Gastroesophageal sphincter (tissue), 4 donors: ENCODE measurements around the gene VPREB3. TPM values are rescaled to one million over a fixed set of nuclear protein-coding genes. Genes with fewer than 3 reads are reported as not detected.
A peak's percentile ranks its signal among the peaks of the same experiment; 100 is the strongest.

Experiments
- ATAC-seq: fragments of 150-250 bp; one replicate; pipeline ENCODE4 v1.9.1; 2016; ENCODE audit warnings: mild to moderate bottlenecking, moderate library complexity
- H3K27ac ChIP-seq, 4 donors: fragments of 200-600 bp; sonication (generic) in 3 of 4; 1 replicate in 3 of 4; 2 replicates in 1 of 4; pipeline ENCODE4 v1.5.1; 2016 to 2019
- H3K27me3 ChIP-seq: fragments of 200-600 bp; sonication (generic); one replicate; pipeline ENCODE4 v1.5.1; 2019
- H3K36me3 ChIP-seq, 2 donors: fragments of 200-600 bp; sonication (generic); one replicate each; pipeline ENCODE4 v1.5.1; 2019; ENCODE audit warnings: control low read depth in 1 of 2
- H3K4me1 ChIP-seq, 3 donors: fragments of 200-600 bp; sonication (generic); 1 replicate in 2 of 3; 2 replicates in 1 of 3; pipeline ENCODE4 v1.5.1; 2016 to 2019; ENCODE audit warnings: control low read depth in 2 of 3
- H3K4me3 ChIP-seq, 2 donors: fragments of 200-600 bp; sonication (generic); one replicate each; pipeline ENCODE4 v1.5.1; 2019; ENCODE audit warnings: mild to moderate bottlenecking in 1 of 2, moderate library complexity in 1 of 2
- H3K9me3 ChIP-seq, 3 donors: fragments of 200-600 bp; sonication (generic); one replicate each; pipeline ENCODE4 v1.5.1; 2017 to 2019; ENCODE audit warnings: control low read depth in 2 of 3
- EP300 ChIP-seq: sonication (generic); formaldehyde crosslinking; IDR thresholded peaks from one replicate; pipeline ENCODE4 v1.6.1; 2017; ENCODE audit warnings: antibody characterized with exemption, mild to moderate bottlenecking
- POLR2A ChIP-seq, 2 donors: fragments of 450-650 bp; IDR thresholded peaks; one replicate each; pipeline ENCODE4 v1.6.1; 2017; ENCODE audit warnings: antibody characterized with exemption in 2 of 2, mild to moderate bottlenecking in 2 of 2, moderate library complexity in 1 of 2
- POLR2AphosphoS5 ChIP-seq: sonication (generic); formaldehyde crosslinking; IDR thresholded peaks from one replicate; pipeline ENCODE4 v1.6.1; 2017; ENCODE audit warnings: antibody characterized with exemption
- WGBS, 2 donors: methylation state at CpG; one replicate each; pipeline ENCODE4 v1.1.5; 2018; ENCODE audit warnings: low coverage in 1 of 2; 5-methylcytosine and 5-hydroxymethylcytosine counted together
- total RNA-seq, 4 donors: library from RNA; depleted of rRNA; stranded (reverse); fragments of >200 nt; gene quantifications; one replicate each; pipeline ENCODE4 v1.1.0, GENCODE V29; 2016
- TF ChIP-seq, protein P1 (sequence below), 4 experiments: fragments of 200-600 bp in 2 of 4; fragments of 450-650 bp in 2 of 4; sonication (generic) in 1 of 4; IDR thresholded peaks; one replicate each; pipeline ENCODE4 v1.5.1; 2017 to 2019; ENCODE audit warnings: antibody characterized with exemption in 4 of 4, mild to moderate bottlenecking in 2 of 4, moderate library complexity in 2 of 4

VPREB3 gene
- total RNA-seq, 4 donors from 2014 or later = 1.9 TPM; not detected in 3

DNA sequence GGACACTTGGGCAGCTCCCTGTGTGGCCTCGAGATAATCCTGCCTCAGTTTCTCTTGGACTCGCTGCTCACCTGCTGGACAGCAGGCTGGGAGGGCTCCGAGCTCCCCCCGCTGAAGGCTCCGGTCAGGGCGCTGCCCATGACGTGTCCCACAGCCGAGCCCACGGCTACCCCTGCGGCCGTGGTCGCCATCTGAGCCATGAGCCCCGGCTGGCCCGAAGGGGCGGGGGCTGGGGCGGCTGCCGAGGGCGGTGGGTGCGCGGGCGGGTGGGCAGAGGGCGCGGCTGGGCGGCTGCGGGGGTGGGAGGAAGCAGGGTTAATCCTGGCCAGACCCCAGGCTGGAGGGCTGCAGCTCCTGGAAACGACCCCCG, 13.1 kb upstream of the VPREB3 start:
- WGBS, 2 donors = no CpG with 5 or more reads among the region's 27 CpGs
- H3K4me1 ChIP-seq = peaks cover 0 to 98% (median 8%) of the 10 kb centered on the region in 3 donors
- H3K36me3 ChIP-seq = peaks cover 0 to 3% of the 10 kb centered on the region in 2 donors
- H3K27ac ChIP-seq = peak overlapping the region; percentile 43 to 91 (median 90)
- no peaks in the 10 kb centered on the region for H3K27me3 ChIP-seq
- peak overlapping the region; percentile 58 to 82 for H3K4me3 ChIP-seq
- TF ChIP-seq, protein P1, sequence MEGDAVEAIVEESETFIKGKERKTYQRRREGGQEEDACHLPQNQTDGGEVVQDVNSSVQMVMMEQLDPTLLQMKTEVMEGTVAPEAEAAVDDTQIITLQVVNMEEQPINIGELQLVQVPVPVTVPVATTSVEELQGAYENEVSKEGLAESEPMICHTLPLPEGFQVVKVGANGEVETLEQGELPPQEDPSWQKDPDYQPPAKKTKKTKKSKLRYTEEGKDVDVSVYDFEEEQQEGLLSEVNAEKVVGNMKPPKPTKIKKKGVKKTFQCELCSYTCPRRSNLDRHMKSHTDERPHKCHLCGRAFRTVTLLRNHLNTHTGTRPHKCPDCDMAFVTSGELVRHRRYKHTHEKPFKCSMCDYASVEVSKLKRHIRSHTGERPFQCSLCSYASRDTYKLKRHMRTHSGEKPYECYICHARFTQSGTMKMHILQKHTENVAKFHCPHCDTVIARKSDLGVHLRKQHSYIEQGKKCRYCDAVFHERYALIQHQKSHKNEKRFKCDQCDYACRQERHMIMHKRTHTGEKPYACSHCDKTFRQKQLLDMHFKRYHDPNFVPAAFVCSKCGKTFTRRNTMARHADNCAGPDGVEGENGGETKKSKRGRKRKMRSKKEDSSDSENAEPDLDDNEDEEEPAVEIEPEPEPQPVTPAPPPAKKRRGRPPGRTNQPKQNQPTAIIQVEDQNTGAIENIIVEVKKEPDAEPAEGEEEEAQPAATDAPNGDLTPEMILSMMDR (IDR thresholded peaks at IDR 0.05) = no peak
- TF ChIP-seq EP300 (no peak), POLR2A (IDR thresholded peaks at IDR 0.05) (no peak), POLR2AphosphoS5 (no peak)
- H3K9me3 ChIP-seq = no peaks in the 10 kb centered on the region
- no peak for ATAC-seq

DNA sequence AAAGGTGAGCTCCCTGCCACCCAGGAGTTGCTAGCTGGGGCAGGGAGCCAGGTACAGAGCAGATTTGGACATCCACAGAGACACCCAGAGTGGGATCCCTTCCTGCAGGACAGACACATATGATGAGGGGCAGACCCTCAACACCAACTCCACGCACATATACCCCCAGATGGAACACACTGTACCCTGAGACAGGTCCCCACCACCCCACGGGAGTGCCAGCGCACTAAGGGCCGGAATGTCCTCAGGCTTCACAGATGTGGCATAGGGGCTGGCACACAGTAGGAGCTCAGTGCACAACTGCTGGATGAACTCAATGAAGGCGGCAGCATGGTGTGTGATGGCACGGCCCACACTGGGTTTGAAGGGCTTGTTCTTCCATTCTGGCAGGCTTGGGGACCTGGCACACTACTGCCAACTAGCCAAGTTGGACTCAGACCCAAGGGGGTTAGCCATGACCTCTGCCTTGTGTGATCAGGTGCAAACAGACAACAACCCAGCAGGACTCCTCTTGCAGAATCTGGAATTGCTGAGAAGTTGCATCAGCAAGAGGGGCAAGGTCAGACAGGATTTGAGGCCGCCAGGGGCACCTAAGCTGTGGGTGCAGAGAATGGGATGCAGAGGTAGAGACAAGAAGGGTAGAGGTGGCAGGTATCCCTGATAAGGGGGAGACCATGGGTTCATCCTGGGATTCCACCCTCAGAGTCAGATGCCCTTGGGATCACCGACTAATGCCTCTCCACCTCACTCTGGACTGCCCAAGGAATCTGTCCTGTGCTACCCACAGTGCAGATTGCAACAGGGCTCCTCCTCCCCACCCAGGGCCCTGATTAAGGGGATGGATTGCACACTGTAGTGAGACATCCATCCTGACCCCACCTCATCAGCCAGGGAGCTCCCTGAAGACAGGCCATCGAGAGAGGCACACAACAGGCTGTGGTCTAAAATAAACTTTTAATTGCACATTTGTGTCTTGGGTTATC, 11.0 kb upstream of the VPREB3 start:
- Histone ChIP-seq H3K9me3 (no peaks in the 10 kb centered on the region), H3K4me1 (peaks cover 0 to 77% (median 6%) of the 10 kb centered on the region in 3 donors), H3K4me3 (no peak overlapping the region), H3K36me3 (peaks cover 0 to 3% of the 10 kb centered on the region in 2 donors), H3K27ac (peak overlapping the region in 1 of 4 donors; percentile 19), H3K27me3 (no peaks in the 10 kb centered on the region)
- no peak for TF ChIP-seq EP300
- TF ChIP-seq, protein P1 (IDR thresholded peaks at IDR 0.05) = no peak
- TF ChIP-seq POLR2AphosphoS5 = no peak
- ATAC-seq = no peak
- 80% methylated on average over 1 to 2 of the region's 9 CpGs for WGBS, 2 donors

DNA sequence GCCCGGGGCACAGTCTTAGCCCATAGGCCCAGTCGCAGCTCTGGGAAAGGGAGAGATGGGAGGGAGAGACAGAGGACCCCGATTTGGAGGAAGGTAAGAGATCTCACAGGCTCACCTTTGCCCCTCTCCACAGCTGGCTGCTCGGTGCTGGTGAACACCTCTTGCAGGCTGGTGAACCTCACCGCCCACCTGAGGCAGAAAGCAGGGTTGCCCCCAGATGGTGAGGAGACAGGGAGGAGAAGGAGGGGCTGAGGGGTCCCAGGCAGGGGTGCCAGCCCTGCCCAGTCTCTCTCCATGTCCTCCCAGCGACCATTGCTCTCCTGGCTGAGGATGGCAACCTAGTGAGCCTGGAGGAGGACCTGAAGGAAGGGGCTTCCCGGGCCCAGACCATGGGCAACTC, 9.7 kb upstream of the VPREB3 start:
- peak overlapping the region in 2 of 4 donors; percentile 26 to 44 for H3K27ac ChIP-seq
- no peaks in the 10 kb centered on the region for H3K9me3 ChIP-seq
- ATAC-seq = no peak
- WGBS, 2 donors = 38% methylated on average over 6 of the region's 7 CpGs; no CpG with 5 or more reads in 1 of the 2 donors
- peaks cover 0 to 3% of the 10 kb centered on the region in 2 donors for H3K36me3 ChIP-seq
- TF ChIP-seq, protein P1 (IDR thresholded peaks at IDR 0.05) = no peak
- TF ChIP-seq POLR2AphosphoS5 = no peak
- no peak for TF ChIP-seq POLR2A (IDR thresholded peaks at IDR 0.05)
- no peak for TF ChIP-seq EP300
- H3K4me1 ChIP-seq = peaks cover 0 to 66% (median 5%) of the 10 kb centered on the region in 3 donors
- H3K27me3 ChIP-seq = no peaks in the 10 kb centered on the region
- H3K4me3 ChIP-seq = peak overlapping the region in 1 of 2 donors; percentile 32

DNA sequence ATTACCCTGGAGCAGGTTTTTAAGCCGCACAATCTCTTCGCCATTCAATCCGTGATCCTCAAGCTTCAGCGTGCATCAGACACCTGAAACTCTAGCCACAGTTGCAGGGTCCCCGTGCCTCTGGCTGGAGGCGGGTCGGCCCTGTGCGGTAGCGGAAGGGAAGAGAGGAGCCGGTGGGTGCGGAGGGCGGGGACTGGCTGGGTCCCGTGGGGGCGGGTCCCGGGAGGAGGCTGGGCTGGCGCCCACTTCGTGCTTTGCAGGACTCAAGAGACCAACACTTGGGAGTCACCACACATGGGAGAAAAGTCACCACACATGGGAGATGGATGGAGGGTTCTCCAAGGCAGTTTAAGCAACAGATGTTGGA, 9.3 kb upstream of the VPREB3 start:
- peaks cover 0 to 62% (median under 1%) of the 10 kb centered on the region in 3 donors for H3K4me1 ChIP-seq
- WGBS, 2 donors = 40% methylated on average over 1 of the region's 17 CpGs; no CpG with 5 or more reads in 1 of the 2 donors
- H3K36me3 ChIP-seq = peaks cover 0 to 3% of the 10 kb centered on the region in 2 donors
- TF ChIP-seq EP300 (no peak), POLR2AphosphoS5 (no peak)
- no peak for ATAC-seq
- H3K9me3 ChIP-seq = no peaks in the 10 kb centered on the region
- H3K27me3 ChIP-seq = no peaks in the 10 kb centered on the region
- H3K27ac ChIP-seq = peak overlapping the region in 3 of 4 donors; percentile 26 to 53 (median 44)
- H3K4me3 ChIP-seq = peak overlapping the region in 1 of 2 donors; percentile 32

DNA sequence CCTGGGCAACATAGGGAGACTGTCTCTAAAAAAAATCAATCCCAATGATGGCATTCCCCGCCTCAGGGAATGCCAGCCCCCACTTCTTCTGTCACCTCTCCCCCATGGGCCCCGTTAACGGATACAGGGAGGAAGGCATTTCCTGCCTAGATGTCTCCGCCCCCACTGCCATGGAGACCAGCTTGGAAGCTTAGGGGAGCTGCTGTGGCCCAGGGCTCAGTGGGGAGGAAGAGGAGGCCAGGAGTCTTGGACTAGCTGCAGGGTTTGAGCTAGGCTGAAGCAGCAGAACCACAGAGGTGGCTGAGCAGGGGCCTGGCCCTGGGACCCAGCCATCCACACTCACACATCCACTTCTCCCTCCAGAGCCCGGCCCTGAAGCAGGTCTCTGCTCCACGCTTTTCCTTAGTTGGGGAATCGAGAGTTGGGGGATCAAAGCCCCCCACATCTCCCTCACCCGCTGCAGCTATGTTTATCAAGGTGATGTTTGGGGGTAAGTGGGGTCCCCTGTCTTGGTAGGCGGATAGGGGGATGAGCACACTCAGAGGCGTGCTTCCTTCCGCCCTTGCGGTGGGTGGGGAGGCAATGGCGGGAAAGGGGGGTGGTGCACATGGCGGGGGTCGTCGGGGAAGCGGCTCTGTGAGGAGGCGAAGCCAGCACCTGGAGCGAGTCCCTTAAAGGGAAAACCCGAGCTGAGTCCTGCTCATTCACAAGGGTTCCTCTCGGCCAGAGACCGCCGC, 8.8 kb upstream of the VPREB3 start, which contains the start of gene C22orf15:
Gene C22orf15 (plus strand): TSS at position 149 of the 737 bp plus-strand sequence. CDS start 317 bp downstream, at position 466.
- TF ChIP-seq POLR2AphosphoS5 = no peak
- no peak for TF ChIP-seq EP300
- TF ChIP-seq, protein P1 (IDR thresholded peaks at IDR 0.05) = no peak
- TF ChIP-seq POLR2A (IDR thresholded peaks at IDR 0.05) = no peak
- H3K36me3 ChIP-seq = peaks cover 0 to 3% of the 10 kb centered on the region in 2 donors
- WGBS, 2 donors = 27 to 48% methylated on average over 3 to 6 of the region's 23 CpGs
- H3K27me3 ChIP-seq = no peaks in the 10 kb centered on the region
- no peak for ATAC-seq
- no peaks in the 10 kb centered on the region for H3K9me3 ChIP-seq
- peak within 1 kb of the TSS in 1 of 2 donors; percentile 32 for H3K4me3 ChIP-seq
- H3K4me1 ChIP-seq = peaks cover 0 to 56% (median 0%) of the 10 kb centered on the region in 3 donors
- peak within 1 kb of the TSS in 3 of 4 donors; percentile 26 to 53 (median 44) for H3K27ac ChIP-seq
